ENCODE measurements around the gene AR.
A peak's percentile ranks its signal among the peaks of the same experiment; 100 is the strongest.

AR gene

DNA sequence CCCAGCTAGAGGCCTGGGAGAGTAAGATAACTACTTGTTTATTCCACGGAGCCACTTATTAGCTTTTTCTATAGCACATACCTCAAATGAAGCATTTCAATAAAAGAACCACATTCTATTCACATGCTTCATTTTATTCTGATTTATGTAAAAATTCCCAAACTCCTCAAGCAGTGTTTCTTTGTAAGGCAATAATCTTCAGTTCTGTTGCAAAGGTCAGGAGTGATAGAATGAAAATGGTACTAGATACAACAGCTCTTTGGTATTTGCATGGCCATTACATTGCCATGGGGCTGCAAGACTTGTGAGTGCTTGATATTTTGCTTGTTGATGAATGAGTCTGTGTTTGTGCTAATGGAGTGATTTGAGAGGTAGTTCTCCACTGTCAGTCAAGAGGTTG lies 39.4 kb downstream of the AR start:
- no peak for DNase-seq (ENCODE audit: low read depth in 2 of 2)
- TF ChIP-seq, protein P1, sequence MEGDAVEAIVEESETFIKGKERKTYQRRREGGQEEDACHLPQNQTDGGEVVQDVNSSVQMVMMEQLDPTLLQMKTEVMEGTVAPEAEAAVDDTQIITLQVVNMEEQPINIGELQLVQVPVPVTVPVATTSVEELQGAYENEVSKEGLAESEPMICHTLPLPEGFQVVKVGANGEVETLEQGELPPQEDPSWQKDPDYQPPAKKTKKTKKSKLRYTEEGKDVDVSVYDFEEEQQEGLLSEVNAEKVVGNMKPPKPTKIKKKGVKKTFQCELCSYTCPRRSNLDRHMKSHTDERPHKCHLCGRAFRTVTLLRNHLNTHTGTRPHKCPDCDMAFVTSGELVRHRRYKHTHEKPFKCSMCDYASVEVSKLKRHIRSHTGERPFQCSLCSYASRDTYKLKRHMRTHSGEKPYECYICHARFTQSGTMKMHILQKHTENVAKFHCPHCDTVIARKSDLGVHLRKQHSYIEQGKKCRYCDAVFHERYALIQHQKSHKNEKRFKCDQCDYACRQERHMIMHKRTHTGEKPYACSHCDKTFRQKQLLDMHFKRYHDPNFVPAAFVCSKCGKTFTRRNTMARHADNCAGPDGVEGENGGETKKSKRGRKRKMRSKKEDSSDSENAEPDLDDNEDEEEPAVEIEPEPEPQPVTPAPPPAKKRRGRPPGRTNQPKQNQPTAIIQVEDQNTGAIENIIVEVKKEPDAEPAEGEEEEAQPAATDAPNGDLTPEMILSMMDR (IDR thresholded peaks at IDR 0.05; ENCODE audit: low read depth, low read length) = no peak
- no peak overlapping the region for H3K4me3 ChIP-seq (replicated peaks in 1 of 2; ENCODE audit: low read depth in 2 of 2, low read length in 2 of 2)

DNA sequence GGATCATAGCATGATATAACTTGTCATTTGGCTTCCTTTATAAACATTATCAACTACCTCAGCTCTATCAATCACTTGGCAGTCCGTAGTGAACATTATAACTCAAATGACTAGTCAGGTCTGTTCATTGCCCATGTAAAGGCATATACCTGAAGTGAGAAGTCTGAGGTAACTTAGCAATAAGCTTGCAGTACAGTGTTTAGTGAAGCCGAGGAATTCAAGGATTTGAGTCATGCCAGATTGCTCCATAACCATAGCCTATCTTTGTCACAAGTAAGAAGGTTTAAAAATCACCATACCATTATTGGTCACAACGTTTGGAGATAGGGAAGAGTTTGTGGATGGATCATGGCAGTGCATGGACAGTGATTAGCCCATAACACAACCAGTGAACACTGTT lies 41.6 kb downstream of the AR start:
- DNase-seq (ENCODE audit: low read depth in 2 of 2) = peak in 1 of 2 donors; percentile 45
- no peak overlapping the region for H3K4me3 ChIP-seq (replicated peaks in 1 of 2; ENCODE audit: low read depth in 2 of 2, low read length in 2 of 2)
- TF ChIP-seq, protein P1 (IDR thresholded peaks at IDR 0.05; ENCODE audit: low read depth, low read length) = no peak

DNA sequence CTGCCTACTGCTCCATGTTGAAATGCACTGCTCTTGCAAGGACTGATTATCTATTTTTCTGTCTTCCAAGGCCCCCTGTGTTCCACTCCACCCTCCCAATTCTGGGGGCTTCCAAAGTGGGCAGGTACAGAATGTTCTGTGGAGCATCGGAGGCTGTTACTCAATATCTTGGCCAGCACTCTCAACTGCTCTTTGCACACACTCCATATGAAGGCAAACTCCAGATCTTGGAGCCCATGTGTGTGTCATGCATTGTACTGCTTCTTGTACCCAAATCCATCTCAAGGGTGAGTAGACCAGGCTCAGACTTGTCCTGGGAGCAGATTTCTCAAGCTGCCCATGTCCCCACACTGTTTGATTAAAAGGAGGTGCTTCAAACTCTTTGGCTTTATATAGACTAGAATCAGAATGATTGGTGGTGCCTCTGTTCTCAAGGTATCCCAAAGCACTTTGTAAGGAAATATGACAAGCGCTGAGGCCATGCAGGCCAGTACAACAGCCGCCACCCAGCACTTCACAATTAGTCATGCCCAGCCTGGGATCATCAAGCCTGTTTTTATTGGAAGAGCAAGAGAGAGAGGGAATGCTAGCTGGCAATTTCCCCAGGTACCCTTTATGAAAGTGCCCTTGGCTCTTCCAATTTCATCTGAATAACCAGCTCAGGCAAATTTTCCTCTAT lies 44.3 kb downstream of the AR start:
- TF ChIP-seq, protein P1 (IDR thresholded peaks at IDR 0.05; ENCODE audit: low read depth, low read length) = no peak
- DNase-seq (ENCODE audit: low read depth in 2 of 2) = peak in 1 of 2 donors; percentile 30
- H3K4me3 ChIP-seq (replicated peaks in 1 of 2; ENCODE audit: low read depth in 2 of 2, low read length in 2 of 2) = no peak overlapping the region

DNA sequence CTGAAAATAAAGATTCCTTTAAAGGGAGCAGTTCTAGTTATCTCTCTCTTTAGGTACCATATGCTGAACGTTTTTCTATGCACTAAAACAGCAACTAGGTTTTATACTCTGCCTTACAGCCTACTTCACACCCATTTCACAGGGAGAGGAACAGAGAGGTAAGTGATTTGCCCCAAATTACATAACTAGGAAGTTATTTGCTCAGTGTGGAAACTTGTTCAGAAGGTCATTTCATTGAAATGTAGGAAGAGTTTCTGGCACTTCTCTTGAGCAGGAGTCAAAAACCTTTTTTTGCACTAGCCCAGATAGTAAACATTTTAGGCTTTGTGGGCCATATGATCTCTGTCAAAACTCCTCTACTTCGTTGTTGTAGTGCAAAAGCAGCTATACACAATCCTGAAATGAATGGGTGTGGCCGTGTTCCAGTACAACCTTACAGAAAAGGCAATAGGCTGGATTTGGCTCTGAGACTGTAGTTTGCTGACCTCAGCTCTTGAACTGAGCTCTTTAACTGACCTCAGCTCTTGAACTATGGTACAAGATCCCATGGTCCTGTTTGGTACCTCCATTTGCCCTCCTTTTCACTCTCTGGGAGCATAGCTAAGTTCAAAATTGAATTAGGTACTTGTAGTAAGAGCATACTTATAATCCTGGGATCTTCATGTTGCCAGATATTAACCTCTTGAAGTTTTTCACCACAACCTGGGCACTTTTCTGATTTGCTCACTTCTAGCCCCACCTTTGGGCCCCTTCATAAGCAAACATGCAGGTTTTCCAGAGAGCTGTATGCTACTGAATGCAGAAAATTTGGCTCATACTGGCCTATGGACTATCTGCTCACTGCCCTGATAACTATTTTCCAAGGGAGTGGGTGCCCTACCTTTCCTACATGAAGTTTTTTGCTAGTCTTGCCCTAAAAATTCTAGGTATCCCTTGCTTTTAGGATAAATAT lies 53.3 kb downstream of the AR start:
- H3K4me3 ChIP-seq (replicated peaks in 1 of 2; ENCODE audit: low read depth in 2 of 2, low read length in 2 of 2) = no peak overlapping the region
- TF ChIP-seq, protein P1 (IDR thresholded peaks at IDR 0.05; ENCODE audit: low read depth, low read length) = no peak
- DNase-seq (ENCODE audit: low read depth in 2 of 2) = no peak

DNA sequence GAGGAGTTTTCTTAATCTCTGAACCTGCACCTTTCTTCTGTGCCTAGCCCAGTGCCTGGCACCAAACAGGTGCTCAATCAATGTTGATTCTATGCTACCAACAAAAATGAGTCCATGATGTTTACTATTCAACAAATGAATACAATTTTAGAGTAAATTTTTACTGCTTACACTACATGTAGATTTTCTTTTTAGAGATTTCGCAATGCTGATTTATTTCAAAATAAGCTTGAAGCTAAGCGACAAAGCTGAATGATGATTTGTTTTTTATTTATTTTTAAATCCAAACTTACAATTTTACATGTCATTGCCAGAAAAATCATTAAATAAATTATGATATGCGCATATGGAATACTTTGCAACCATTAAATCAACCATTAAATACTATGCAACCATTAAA lies 55.7 kb downstream of the AR start:
- no peak for DNase-seq (ENCODE audit: low read depth in 2 of 2)
- H3K4me3 ChIP-seq (replicated peaks in 1 of 2; ENCODE audit: low read depth in 2 of 2, low read length in 2 of 2) = no peak overlapping the region
- TF ChIP-seq, protein P1 (IDR thresholded peaks at IDR 0.05; ENCODE audit: low read depth, low read length) = no peak

DNA sequence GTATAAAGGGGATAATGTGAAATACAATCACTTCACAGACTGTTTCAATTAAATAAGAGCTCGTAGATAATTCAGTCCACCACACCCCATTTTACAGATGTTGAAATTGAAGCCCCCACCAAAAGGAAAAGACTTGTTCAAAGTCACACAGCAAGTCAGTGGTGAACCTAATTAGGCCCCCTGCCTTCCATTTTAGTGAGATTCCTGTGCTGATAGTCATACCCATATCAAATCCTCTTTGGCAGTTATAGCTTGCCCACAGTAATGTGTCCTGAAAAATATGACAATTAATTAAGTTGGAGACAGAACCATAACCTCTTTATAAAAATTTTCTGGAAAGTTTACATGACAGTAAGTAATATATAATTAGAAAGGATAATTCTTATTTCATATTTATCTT lies 58.0 kb downstream of the AR start:
- TF ChIP-seq, protein P1 (IDR thresholded peaks at IDR 0.05; ENCODE audit: low read depth, low read length) = no peak
- no peak overlapping the region for H3K4me3 ChIP-seq (replicated peaks in 1 of 2; ENCODE audit: low read depth in 2 of 2, low read length in 2 of 2)
- DNase-seq (ENCODE audit: low read depth in 2 of 2) = no peak
